HG02885 (cell line): ENCODE data around the gene ENHO.

ENCODE experiments used
- ATAC-seq: cut with Tn5 transposase; IDR thresholded peaks from one replicate; pipeline ENCODE4 v1.9.1; 2021; ENCODE audit warnings: mild to moderate bottlenecking; ENCODE audit not compliant: unreplicated experiment, poor library complexity

Gene ENHO

GRCh38 chr9:34522971-34523797 lies at the start of gene ENHO:
ENHO (minus strand) TSS chr9:34522990; CDS start chr9:34521695, 1,295 bp downstream.
- peak; percentile 89 for ATAC-seq

- no peak for ATAC-seq
Observed at GRCh38 chr9:34572092-34572491, 49.3 kb upstream of the ENHO start.

GRCh38 chr9:34571481-34571810 lies 48.7 kb upstream of the ENHO start:
- no peak for ATAC-seq

- no peak for ATAC-seq
Observed at GRCh38 chr9:34570809-34571480, 48.2 kb upstream of the ENHO start.

- ATAC-seq, result no peak
Observed at GRCh38 chr9:34570376-34570775, 47.6 kb upstream of the ENHO start.

- no peak for ATAC-seq
Observed at GRCh38 chr9:34568774-34569173, 46.0 kb upstream of the ENHO start.

- ATAC-seq, result no peak
Observed at GRCh38 chr9:34568133-34568532, 45.3 kb upstream of the ENHO start.

GRCh38 chr9:34566972-34567371 lies 44.2 kb upstream of the ENHO start:
- no peak for ATAC-seq

- no peak for ATAC-seq
Observed at GRCh38 chr9:34566322-34566721, 43.5 kb upstream of the ENHO start.

- ATAC-seq, result no peak
Observed at GRCh38 chr9:34565856-34566255, 43.1 kb upstream of the ENHO start.

GRCh38 chr9:34564617-34565016 lies 41.8 kb upstream of the ENHO start:
- ATAC-seq, result no peak

GRCh38 chr9:34563262-34563661 lies 40.5 kb upstream of the ENHO start:
- no peak for ATAC-seq

GRCh38 chr9:34562135-34562745 lies 39.5 kb upstream of the ENHO start:
- no peak for ATAC-seq

- ATAC-seq, result no peak
Observed at GRCh38 chr9:34560599-34561214, 37.9 kb upstream of the ENHO start.

- no peak for ATAC-seq
Observed at GRCh38 chr9:34559624-34560455, 37.0 kb upstream of the ENHO start.

- no peak for ATAC-seq
Observed at GRCh38 chr9:34558919-34559623, 36.3 kb upstream of the ENHO start.

GRCh38 chr9:34558364-34558763 lies 35.6 kb upstream of the ENHO start:
- no peak for ATAC-seq

GRCh38 chr9:34557426-34558321 lies 34.9 kb upstream of the ENHO start:
- ATAC-seq, result no peak

GRCh38 chr9:34556949-34557348 lies 34.2 kb upstream of the ENHO start:
- no peak for ATAC-seq
